HepG2 (cell line): ENCODE measurements around the gene DRC7. TPM values are rescaled to one million over a fixed set of nuclear protein-coding genes. Genes with fewer than 3 reads are reported as not detected.

Experiments
- ARID5B ChIP-seq: IDR thresholded peaks from 2 replicates; pipeline ENCODE4 v1.4.0; 2020; ENCODE audit warnings: mild to moderate bottlenecking, missing genetic modification reagents
- DMAP1 ChIP-seq: IDR thresholded peaks from 2 replicates; pipeline ENCODE4 v1.6.1; 2016
- ELF1 ChIP-seq: sonication (generic); formaldehyde crosslinking; IDR thresholded peaks from 2 replicates; pipeline ENCODE4 v1.4.0; 2020; ENCODE audit warnings: missing genetic modification reagents
- FOXA3 ChIP-seq: IDR thresholded peaks from 2 replicates; pipeline ENCODE4 v1.6.1; 2016; ENCODE audit warnings: missing genetic modification reagents, missing compliant biosample characterization
- FOXM1 ChIP-seq: sonication (generic); formaldehyde crosslinking; IDR thresholded peaks from 2 replicates; pipeline ENCODE4 v1.5.0; 2020; ENCODE audit warnings: missing genetic modification reagents
- HOXA5 ChIP-seq: sonication (generic); formaldehyde crosslinking; IDR thresholded peaks from 2 replicates; pipeline ENCODE4 v1.4.0; 2020; ENCODE audit warnings: missing genetic modification reagents
- MXD4 ChIP-seq: IDR thresholded peaks from 2 replicates; pipeline ENCODE4 v1.6.1; 2016; ENCODE audit warnings: mild to moderate bottlenecking, missing biosample characterization, missing genetic modification reagents
- PBX3 ChIP-seq: sonication (generic); formaldehyde crosslinking; IDR thresholded peaks from 2 replicates; pipeline ENCODE4 v1.8.1; 2023; ENCODE audit warnings: missing genetic modification reagents, inconsistent platforms, borderline replicate concordance
- PHB2 ChIP-seq: fragments of 450-650 bp; IDR thresholded peaks from 2 replicates; pipeline ENCODE4 v1.6.1; 2018; ENCODE audit not compliant: partially characterized antibody
- ZFP91 ChIP-seq: sonication (generic); formaldehyde crosslinking; IDR thresholded peaks from 2 replicates; pipeline ENCODE4 v1.9.0; 2022; ENCODE audit warnings: missing genetic modification reagents, mild to moderate bottlenecking, borderline replicate concordance
- ZNF124 ChIP-seq: sonication (generic); formaldehyde crosslinking; IDR thresholded peaks from 2 replicates; pipeline ENCODE4 v1.4.0; 2020; ENCODE audit warnings: missing genetic modification reagents
- ZNF350 ChIP-seq: sonication (generic); formaldehyde crosslinking; IDR thresholded peaks from 2 replicates; pipeline ENCODE4 v1.4.0; 2020; ENCODE audit warnings: mild to moderate bottlenecking, low read depth, missing genetic modification reagents, borderline replicate concordance
- ZNF768 ChIP-seq: sonication (generic); formaldehyde crosslinking; IDR thresholded peaks from 2 replicates; pipeline ENCODE4 v1.4.0; 2020; ENCODE audit warnings: missing genetic modification reagents
- polyA plus RNA-seq, 8 experiments: library from polyadenylated mRNA; depleted of rRNA in 3 of 8; stranded (reverse) in 7 of 8; unstranded in 1 of 8; fragments of >200 nt; fragmentation: Illumina TruSeq in 4 of 8; extraction: Trizol in 4 of 8; gene quantifications; 2 replicates each; pipeline versions ENCODE4 v1.2.1 to v1.2.3, GENCODE V29; 2011 to 2016; ENCODE audit warnings: low read depth in 4 of 8, missing spikeins in 1 of 8, mixed read lengths in 1 of 8; ENCODE audit not compliant: insufficient read depth in 1 of 8
- total RNA-seq, 5 experiments: library from RNA; depleted of rRNA; stranded (reverse); fragments of >200 nt; fragmentation: Illumina TruSeq; extraction: Trizol; gene quantifications; 2 replicates each; pipeline ENCODE4 v1.2.3, GENCODE V29; 2016; ENCODE audit warnings: low read depth in 1 of 5

The DRC7 gene
- total and polyA plus RNA-seq, 2 of the 13 experiments (the other 11 are each of a cell fraction or from before 2014, with no cell fraction given), result 2.7 to 3.4 TPM

GRCh38 chr16:57699899-57700298 is 5.3 kb downstream of the DRC7 start (continued):
- TF ChIP-seq ZFP91 (CRISPR knock-in tag) (no peak), ZNF350 (no peak), PBX3 (CRISPR knock-in tag) (no peak), MXD4 (no peak), ELF1 (CRISPR knock-in tag) (no peak), FOXM1 (CRISPR knock-in tag) (no peak), DMAP1 (no peak), FOXA3 (CRISPR knock-in tag) (no peak), HOXA5 (CRISPR knock-in tag) (no peak), ARID5B (CRISPR knock-in tag) (no peak), PHB2 (no peak), ZNF768 (CRISPR knock-in tag) (0 out of 2 replicates have a peak, but pooled peaks have one; percentile 15), ZNF124 (CRISPR knock-in tag) (no peak)
- TF ChIP-seq, all 625 proteins: peak for 9
